Osteocyte (in vitro differentiated cells): ENCODE data around the gene MAP4K2. TPM values are rescaled to one million over a fixed set of nuclear protein-coding genes. Genes with fewer than 3 reads are reported as not detected.

Experiments
- DNase-seq: peaks from one replicate; pipeline ENCODE4 v3.0.0; 2021; ENCODE audit warnings: mixed read lengths; ENCODE audit not compliant: unreplicated experiment; ENCODE audit errors: extremely low spot score
- H3K27ac Mint-ChIP-seq: one replicate; pipeline ENCODE4 v1.8.0; 2021; ENCODE audit warnings: mild to moderate bottlenecking, mixed read lengths; ENCODE audit not compliant: unreplicated experiment
- H3K27me3 Mint-ChIP-seq: one replicate; pipeline ENCODE4 v1.8.0; 2021; ENCODE audit warnings: mixed read lengths; ENCODE audit not compliant: unreplicated experiment
- H3K36me3 Mint-ChIP-seq: one replicate; pipeline ENCODE4 v1.8.0; 2021; ENCODE audit warnings: mixed read lengths; ENCODE audit not compliant: unreplicated experiment
- H3K4me1 Mint-ChIP-seq: one replicate; pipeline ENCODE4 v1.8.0; 2021; ENCODE audit warnings: mixed read lengths; ENCODE audit not compliant: unreplicated experiment
- H3K4me3 Mint-ChIP-seq: one replicate; pipeline ENCODE4 v1.8.0; 2021; ENCODE audit warnings: mild to moderate bottlenecking, moderate library complexity, mixed read lengths; ENCODE audit not compliant: unreplicated experiment
- H3K9me3 Mint-ChIP-seq: one replicate; pipeline ENCODE4 v1.8.0; 2021; ENCODE audit warnings: mixed read lengths; ENCODE audit not compliant: unreplicated experiment
- CTCF ChIP-seq: fragments of 200-600 bp; sonication (generic); IDR thresholded peaks from 2 replicates; pipeline ENCODE4 v1.5.0; 2021; ENCODE audit warnings: antibody characterized with exemption, mild to moderate bottlenecking, moderate library complexity
- total RNA-seq: library from RNA; stranded (reverse); gene quantifications from 2 replicates; pipeline ENCODE4 v1.2.1, GENCODE V29; 2021

The MAP4K2 gene
- total RNA-seq, 1 donor from 2014 or later = 16.0 TPM

- no peak for TF ChIP-seq CTCF
- Mint-ChIP-seq H3K36me3 (no peaks in the 10 kb centered on the region), H3K4me3 (no peak overlapping the region), H3K4me1 (peaks cover 43% of the 10 kb centered on the region), H3K27me3 (no peaks in the 10 kb centered on the region), H3K9me3 (no peaks in the 10 kb centered on the region), H3K27ac (peak overlapping the region; percentile 31)
- DNase-seq = no peak
Observed at GRCh38 chr11:64746486-64746885, 56.5 kb downstream of the MAP4K2 start.

GRCh38 chr11:64745521-64746328 is 57.3 kb downstream of the MAP4K2 start:
- peak overlapping the region; percentile 79 for H3K27ac Mint-ChIP-seq
- H3K4me1 Mint-ChIP-seq = peaks cover 43% of the 10 kb centered on the region
- no peak for DNase-seq
- peak overlapping the region; percentile 67 for H3K4me3 Mint-ChIP-seq
- H3K36me3 Mint-ChIP-seq = no peaks in the 10 kb centered on the region
- TF ChIP-seq CTCF = no peak
- no peaks in the 10 kb centered on the region for H3K9me3 Mint-ChIP-seq
- no peaks in the 10 kb centered on the region for H3K27me3 Mint-ChIP-seq

GRCh38 chr11:64745189-64745520 is 57.9 kb downstream of the MAP4K2 start:
- Mint-ChIP-seq H3K9me3 (no peaks in the 10 kb centered on the region), H3K27ac (peak overlapping the region; percentile 79), H3K4me1 (peaks cover 42% of the 10 kb centered on the region), H3K4me3 (peak overlapping the region; percentile 67), H3K27me3 (no peaks in the 10 kb centered on the region), H3K36me3 (no peaks in the 10 kb centered on the region)
- no peak for TF ChIP-seq CTCF
- DNase-seq = no peak

GRCh38 chr11:64744544-64745188 is 58.3 kb downstream of the MAP4K2 start:
- TF ChIP-seq CTCF = no peak
- Mint-ChIP-seq H3K4me1 (peaks cover 40% of the 10 kb centered on the region), H3K9me3 (no peaks in the 10 kb centered on the region), H3K4me3 (peak overlapping the region; percentile 75), H3K27ac (no peak overlapping the region), H3K27me3 (no peaks in the 10 kb centered on the region), H3K36me3 (no peaks in the 10 kb centered on the region)
- DNase-seq = no peak
